Measurements from ENCODE around the gene NEGR1. TPM values are rescaled to one million over a fixed set of nuclear protein-coding genes. Genes with fewer than 3 reads are reported as not detected.
"Not testable (repeated sequence)": the region's sequence is repeated elsewhere in the genome, so short reads cannot be mapped to it uniquely, and the experiment has no call there.

NEGR1 gene
- total RNA-seq, 2 experiments from 2014 or later, result not detected

DNA sequence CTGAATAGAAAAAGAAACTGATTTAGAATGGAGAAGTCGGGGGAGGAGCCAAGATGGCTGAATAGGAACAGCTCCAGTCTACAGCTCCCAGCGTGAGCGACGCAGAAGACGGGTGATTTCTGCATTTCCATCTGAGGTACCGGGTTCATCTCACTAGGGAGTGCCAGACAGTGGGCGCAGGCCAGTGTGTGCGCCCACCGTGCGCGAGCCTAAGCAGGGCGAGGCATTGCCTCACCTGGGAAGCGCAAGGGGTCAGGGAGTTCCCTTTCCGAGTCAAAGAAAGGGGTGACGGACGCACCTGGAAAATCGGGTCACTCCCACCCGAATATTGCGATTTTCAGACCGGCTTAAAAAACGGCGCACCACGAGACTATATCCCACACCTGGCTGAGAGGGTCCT, 394.2 kb downstream of the NEGR1 start:
- DNase-seq; H3K9me3 Mint-ChIP-seq; intact Hi-C loops (cut with micrococcal nuclease); H3K27ac Mint-ChIP-seq; CTCF ChIA-PET; H3K4me1 Mint-ChIP-seq (ENCODE audit: low read depth); H3K27me3 Mint-ChIP-seq (ENCODE audit: low read depth); H3K36me3 Mint-ChIP-seq (ENCODE audit: low read depth); H3K4me3 Mint-ChIP-seq: not testable (repeated sequence)

GRCh38 chr1:71885171-71885570, 397.2 kb downstream of the NEGR1 start:
- H3K4me3 Mint-ChIP-seq, result no peak overlapping the region
- H3K4me1 Mint-ChIP-seq (ENCODE audit: low read depth), result no peaks in the 10 kb centered on the region
- CTCF ChIA-PET, result no interaction called here
- no peak for DNase-seq
- H3K27me3 Mint-ChIP-seq (ENCODE audit: low read depth), result no peaks in the 10 kb centered on the region
- intact Hi-C loops (cut with micrococcal nuclease), result no loop called here
- no peaks in the 10 kb centered on the region for H3K36me3 Mint-ChIP-seq (ENCODE audit: low read depth)
- H3K9me3 Mint-ChIP-seq, result no peaks in the 10 kb centered on the region
- H3K27ac Mint-ChIP-seq, result no peak overlapping the region

DNA sequence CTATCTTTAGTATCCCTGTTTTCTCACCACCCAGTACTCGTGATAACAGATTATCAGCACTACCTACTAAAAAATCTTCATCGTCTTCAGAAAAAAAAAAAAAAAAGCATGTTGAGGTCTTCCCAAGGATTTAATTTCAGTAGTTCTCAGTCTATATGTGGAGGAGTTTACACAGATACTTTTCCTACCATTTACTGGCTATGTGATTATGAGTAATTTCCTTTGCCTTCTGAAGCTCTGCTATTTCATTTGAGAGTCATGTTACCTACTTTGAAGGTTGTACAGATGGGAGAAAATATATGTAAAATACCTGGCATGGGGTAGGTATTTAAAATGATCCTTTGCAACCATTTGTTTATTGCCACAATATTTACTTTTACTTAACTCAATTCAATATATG, 399.7 kb downstream of the NEGR1 start:
- CTCF ChIA-PET, result no interaction called here
- no peaks in the 10 kb centered on the region for H3K9me3 Mint-ChIP-seq
- no peaks in the 10 kb centered on the region for H3K27me3 Mint-ChIP-seq (ENCODE audit: low read depth)
- DNase-seq, result no peak
- H3K4me1 Mint-ChIP-seq (ENCODE audit: low read depth), result no peaks in the 10 kb centered on the region
- no peak overlapping the region for H3K4me3 Mint-ChIP-seq
- H3K27ac Mint-ChIP-seq, result no peak overlapping the region
- H3K36me3 Mint-ChIP-seq (ENCODE audit: low read depth), result no peaks in the 10 kb centered on the region
- intact Hi-C loops (cut with micrococcal nuclease), result no loop called here

- no peak for DNase-seq
- Mint-ChIP-seq H3K4me1 (ENCODE audit: low read depth) (no peaks in the 10 kb centered on the region), H3K9me3 (no peaks in the 10 kb centered on the region), H3K4me3 (no peak overlapping the region), H3K27ac (no peak overlapping the region), H3K36me3 (ENCODE audit: low read depth) (no peaks in the 10 kb centered on the region), H3K27me3 (ENCODE audit: low read depth) (no peaks in the 10 kb centered on the region)
- CTCF ChIA-PET, result no interaction called here
- intact Hi-C loops (cut with micrococcal nuclease), result no loop called here
Measured at GRCh38 chr1:71882226-71882625, 400.1 kb downstream of the NEGR1 start.

DNA sequence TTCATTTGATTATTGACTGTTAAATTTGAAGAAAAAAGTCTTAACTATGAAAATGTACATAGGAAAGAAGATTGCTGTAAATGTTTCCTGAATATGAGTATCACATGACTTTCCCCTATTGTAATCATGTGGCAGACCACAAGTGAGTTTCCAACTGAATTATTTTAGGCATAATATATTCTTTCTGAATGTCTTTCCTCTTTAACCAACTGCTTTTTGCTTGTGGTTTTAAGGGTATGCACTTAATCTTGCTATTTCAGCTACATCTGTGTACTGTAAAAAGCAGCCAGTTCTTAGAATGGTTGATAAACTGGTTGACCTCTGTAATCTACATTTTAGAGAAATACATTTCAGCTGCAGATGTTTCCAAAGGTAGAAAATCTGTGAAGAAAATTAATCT, 400.7 kb downstream of the NEGR1 start:
- H3K4me3 Mint-ChIP-seq, result no peak overlapping the region
- no peak overlapping the region for H3K27ac Mint-ChIP-seq
- no peaks in the 10 kb centered on the region for H3K9me3 Mint-ChIP-seq
- CTCF ChIA-PET, result no interaction called here
- H3K27me3 Mint-ChIP-seq (ENCODE audit: low read depth), result no peaks in the 10 kb centered on the region
- no peaks in the 10 kb centered on the region for H3K36me3 Mint-ChIP-seq (ENCODE audit: low read depth)
- no peak for DNase-seq
- H3K4me1 Mint-ChIP-seq (ENCODE audit: low read depth), result no peaks in the 10 kb centered on the region
- intact Hi-C loops (cut with micrococcal nuclease), result no loop called here

DNA sequence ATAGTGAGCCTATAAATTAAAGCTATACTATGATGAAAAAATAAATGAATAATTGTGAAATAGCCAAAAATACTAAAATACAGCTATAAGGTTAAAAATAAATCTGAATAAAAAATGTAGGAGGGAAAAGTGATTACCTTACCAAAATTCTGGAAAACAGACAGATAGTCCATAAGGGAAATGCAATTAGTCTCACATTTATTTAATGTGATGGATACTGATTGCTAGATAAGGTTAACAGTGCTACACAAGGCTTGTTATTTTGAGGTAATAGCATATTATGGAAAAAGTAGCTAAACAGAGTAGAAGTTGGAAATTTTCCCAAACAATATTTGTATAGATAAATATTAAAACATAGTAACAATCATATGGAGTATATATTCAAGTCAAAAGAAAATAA, 413.0 kb downstream of the NEGR1 start:
- Mint-ChIP-seq H3K4me3 (no peak overlapping the region), H3K27ac (no peak overlapping the region), H3K9me3 (peaks cover 3% of the 10 kb centered on the region), H3K4me1 (ENCODE audit: low read depth) (no peaks in the 10 kb centered on the region), H3K36me3 (ENCODE audit: low read depth) (no peaks in the 10 kb centered on the region), H3K27me3 (ENCODE audit: low read depth) (no peaks in the 10 kb centered on the region)
- intact Hi-C loops (cut with micrococcal nuclease), result no loop called here
- DNase-seq, result no peak
- CTCF ChIA-PET, result no interaction called here

GRCh38 chr1:71862756-71863155, 419.6 kb downstream of the NEGR1 start:
- Mint-ChIP-seq H3K27ac (no peak overlapping the region), H3K4me1 (ENCODE audit: low read depth) (no peaks in the 10 kb centered on the region), H3K4me3 (no peak overlapping the region), H3K27me3 (ENCODE audit: low read depth) (no peaks in the 10 kb centered on the region), H3K36me3 (ENCODE audit: low read depth) (no peaks in the 10 kb centered on the region), H3K9me3 (peaks cover 8% of the 10 kb centered on the region)
- CTCF ChIA-PET, result no interaction called here
- DNase-seq, result no peak
- intact Hi-C loops (cut with micrococcal nuclease), result no loop called here

DNA sequence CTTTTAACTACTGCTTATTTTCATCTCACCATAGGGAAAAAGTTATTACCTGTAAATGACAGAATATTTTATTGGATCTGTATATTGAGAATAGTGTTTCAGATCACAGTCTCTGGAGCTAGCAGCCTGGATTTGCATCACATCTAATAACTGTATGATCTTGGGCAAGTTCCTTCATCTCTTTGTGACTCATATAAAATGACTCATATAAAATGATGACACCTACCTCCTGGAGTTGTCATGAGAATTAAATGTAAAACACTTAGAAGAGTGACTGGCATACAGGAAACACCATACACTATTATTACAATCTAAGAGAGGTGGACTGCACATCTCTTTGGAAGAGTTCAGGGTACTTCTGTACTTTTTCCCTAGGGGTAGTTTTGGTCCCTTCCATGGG, 421.3 kb downstream of the NEGR1 start:
- CTCF ChIA-PET, result no interaction called here
- Mint-ChIP-seq H3K9me3 (peaks cover 8% of the 10 kb centered on the region), H3K4me3 (no peak overlapping the region), H3K36me3 (ENCODE audit: low read depth) (no peaks in the 10 kb centered on the region), H3K4me1 (ENCODE audit: low read depth) (no peaks in the 10 kb centered on the region), H3K27me3 (ENCODE audit: low read depth) (no peaks in the 10 kb centered on the region), H3K27ac (no peak overlapping the region)
- intact Hi-C loops (cut with micrococcal nuclease), result no loop called here
- DNase-seq, result no peak

GRCh38 chr1:71859806-71860205, 422.5 kb downstream of the NEGR1 start:
- no peak for DNase-seq
- H3K27me3 Mint-ChIP-seq (ENCODE audit: low read depth), result no peaks in the 10 kb centered on the region
- intact Hi-C loops (cut with micrococcal nuclease), result no loop called here
- peaks cover 5% of the 10 kb centered on the region for H3K9me3 Mint-ChIP-seq
- no peak overlapping the region for H3K4me3 Mint-ChIP-seq
- H3K27ac Mint-ChIP-seq, result no peak overlapping the region
- H3K4me1 Mint-ChIP-seq (ENCODE audit: low read depth), result no peaks in the 10 kb centered on the region
- no peaks in the 10 kb centered on the region for H3K36me3 Mint-ChIP-seq (ENCODE audit: low read depth)
- CTCF ChIA-PET, result no interaction called here

DNA sequence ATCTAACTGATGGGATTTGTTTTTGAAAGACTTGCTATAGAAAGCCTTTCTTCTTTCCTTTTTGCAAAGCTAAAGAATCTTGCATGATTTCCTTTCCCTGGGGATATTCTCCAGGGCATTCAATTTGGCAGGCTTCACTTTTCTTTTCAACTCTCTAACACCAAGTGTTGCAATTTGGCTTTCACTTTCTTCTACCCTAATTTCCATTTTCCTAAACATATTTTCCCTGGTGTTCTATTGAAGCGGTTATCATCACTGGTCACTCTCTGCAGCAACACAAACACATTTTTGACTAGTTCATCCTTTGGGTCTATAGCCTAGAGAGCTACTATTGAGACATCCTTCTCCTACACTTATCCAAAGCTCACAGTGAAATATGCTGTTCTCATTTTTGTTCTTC, 424.5 kb downstream of the NEGR1 start:
- intact Hi-C loops (cut with micrococcal nuclease), result no loop called here
- no peak for DNase-seq
- Mint-ChIP-seq H3K4me3 (no peak overlapping the region), H3K27me3 (ENCODE audit: low read depth) (no peaks in the 10 kb centered on the region), H3K9me3 (peaks cover 5% of the 10 kb centered on the region), H3K4me1 (ENCODE audit: low read depth) (no peaks in the 10 kb centered on the region), H3K27ac (no peak overlapping the region), H3K36me3 (ENCODE audit: low read depth) (no peaks in the 10 kb centered on the region)
- CTCF ChIA-PET, result no interaction called here

GRCh38 chr1:71853360-71853759, 429.0 kb downstream of the NEGR1 start:
- no peak overlapping the region for H3K4me3 Mint-ChIP-seq
- H3K9me3 Mint-ChIP-seq, result no peaks in the 10 kb centered on the region
- intact Hi-C loops (cut with micrococcal nuclease), result no loop called here
- H3K27me3 Mint-ChIP-seq (ENCODE audit: low read depth), result no peaks in the 10 kb centered on the region
- no peak overlapping the region for H3K27ac Mint-ChIP-seq
- CTCF ChIA-PET, result no interaction called here
- no peak for DNase-seq
- H3K36me3 Mint-ChIP-seq (ENCODE audit: low read depth), result no peaks in the 10 kb centered on the region
- no peaks in the 10 kb centered on the region for H3K4me1 Mint-ChIP-seq (ENCODE audit: low read depth)

DNA sequence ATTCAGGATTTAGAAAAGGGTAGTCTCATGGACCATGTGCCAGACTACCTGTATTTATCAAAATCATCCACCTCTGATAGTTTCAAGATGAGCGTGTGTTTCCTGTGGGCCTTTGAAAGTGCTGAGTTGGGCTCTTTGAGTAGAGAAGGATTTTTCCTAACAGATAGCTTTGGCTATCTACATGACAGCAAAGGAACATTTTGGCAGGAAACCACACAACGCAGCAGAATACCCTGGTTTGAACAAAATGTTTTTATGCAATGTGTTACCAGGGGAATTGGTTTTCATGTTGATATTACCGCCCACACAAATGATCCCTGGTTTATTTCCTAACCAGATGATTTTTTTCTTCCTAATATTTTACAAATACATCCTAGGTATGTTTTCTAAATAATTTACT, 431.4 kb downstream of the NEGR1 start:
- Mint-ChIP-seq H3K27ac (no peak overlapping the region), H3K27me3 (ENCODE audit: low read depth) (no peaks in the 10 kb centered on the region), H3K4me3 (no peak overlapping the region), H3K4me1 (ENCODE audit: low read depth) (no peaks in the 10 kb centered on the region), H3K36me3 (ENCODE audit: low read depth) (no peaks in the 10 kb centered on the region), H3K9me3 (peaks cover 2% of the 10 kb centered on the region)
- CTCF ChIA-PET, result no interaction called here
- no peak for DNase-seq
- intact Hi-C loops (cut with micrococcal nuclease), result no loop called here

GRCh38 chr1:71850515-71850914, 431.8 kb downstream of the NEGR1 start:
- Mint-ChIP-seq H3K27ac (no peak overlapping the region), H3K4me3 (no peak overlapping the region), H3K9me3 (peaks cover 2% of the 10 kb centered on the region), H3K36me3 (ENCODE audit: low read depth) (no peaks in the 10 kb centered on the region), H3K27me3 (ENCODE audit: low read depth) (no peaks in the 10 kb centered on the region), H3K4me1 (ENCODE audit: low read depth) (no peaks in the 10 kb centered on the region)
- intact Hi-C loops (cut with micrococcal nuclease), result no loop called here
- DNase-seq, result no peak
- CTCF ChIA-PET, result no interaction called here

DNA sequence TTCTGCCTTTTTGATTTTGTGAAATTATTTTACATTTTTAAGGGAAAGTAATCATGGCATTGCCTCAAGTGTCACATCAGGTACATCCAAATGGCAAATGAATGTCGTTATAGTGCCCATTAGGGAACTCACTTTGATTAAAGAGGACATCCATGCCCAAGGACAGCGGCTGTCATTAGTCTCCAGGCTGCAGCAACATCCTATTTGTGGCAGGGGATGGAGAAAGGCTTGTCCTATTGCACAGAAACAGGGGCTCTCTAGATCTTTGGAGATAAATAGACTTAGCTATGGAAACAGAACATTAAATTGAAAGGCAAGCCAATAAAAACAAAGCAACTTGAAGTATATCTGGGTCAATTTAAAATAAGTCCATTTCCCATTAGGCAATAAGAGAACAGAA, 439.3 kb downstream of the NEGR1 start:
- DNase-seq, result no peak
- H3K36me3 Mint-ChIP-seq (ENCODE audit: low read depth), result no peaks in the 10 kb centered on the region
- no peaks in the 10 kb centered on the region for H3K4me1 Mint-ChIP-seq (ENCODE audit: low read depth)
- intact Hi-C loops (cut with micrococcal nuclease), result no loop called here
- CTCF ChIA-PET, result no interaction called here
- no peak overlapping the region for H3K27ac Mint-ChIP-seq
- H3K9me3 Mint-ChIP-seq, result peaks cover 2% of the 10 kb centered on the region
- H3K4me3 Mint-ChIP-seq, result no peak overlapping the region
- H3K27me3 Mint-ChIP-seq (ENCODE audit: low read depth), result no peaks in the 10 kb centered on the region

All from activated naive CD4-positive, alpha-beta T cell treated with anti-CD3 and anti-CD28 coated beads for 36 hours (primary cell).